ENCODE results near the gene WASF2.

DNA sequence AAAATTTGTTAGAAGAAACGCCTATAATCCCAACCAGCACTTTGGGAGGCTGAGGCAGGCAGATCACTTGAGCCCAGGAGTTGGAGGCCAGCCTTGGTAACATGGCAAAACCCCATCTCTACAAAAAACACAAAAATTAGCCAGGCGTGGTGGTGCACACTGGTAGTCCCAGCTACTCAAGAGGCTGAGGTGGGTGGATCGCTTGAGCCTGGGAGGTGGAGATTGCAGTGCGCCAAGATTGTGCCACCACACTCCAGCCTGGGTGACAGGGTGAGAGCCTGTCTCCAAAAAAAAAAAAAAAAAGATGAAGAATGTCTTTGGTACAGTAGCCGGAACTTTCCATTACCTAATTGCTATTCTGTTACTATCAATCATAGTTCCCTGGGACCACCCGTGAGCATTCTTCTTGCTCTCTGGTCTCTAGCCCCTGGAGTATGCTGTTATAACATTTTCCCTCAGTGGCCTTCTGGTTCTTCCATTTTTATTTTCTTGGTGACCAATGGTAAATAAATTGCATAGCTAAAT is 43.4 kb downstream of the WASF2 start:
- TF ChIP-seq, protein P1, sequence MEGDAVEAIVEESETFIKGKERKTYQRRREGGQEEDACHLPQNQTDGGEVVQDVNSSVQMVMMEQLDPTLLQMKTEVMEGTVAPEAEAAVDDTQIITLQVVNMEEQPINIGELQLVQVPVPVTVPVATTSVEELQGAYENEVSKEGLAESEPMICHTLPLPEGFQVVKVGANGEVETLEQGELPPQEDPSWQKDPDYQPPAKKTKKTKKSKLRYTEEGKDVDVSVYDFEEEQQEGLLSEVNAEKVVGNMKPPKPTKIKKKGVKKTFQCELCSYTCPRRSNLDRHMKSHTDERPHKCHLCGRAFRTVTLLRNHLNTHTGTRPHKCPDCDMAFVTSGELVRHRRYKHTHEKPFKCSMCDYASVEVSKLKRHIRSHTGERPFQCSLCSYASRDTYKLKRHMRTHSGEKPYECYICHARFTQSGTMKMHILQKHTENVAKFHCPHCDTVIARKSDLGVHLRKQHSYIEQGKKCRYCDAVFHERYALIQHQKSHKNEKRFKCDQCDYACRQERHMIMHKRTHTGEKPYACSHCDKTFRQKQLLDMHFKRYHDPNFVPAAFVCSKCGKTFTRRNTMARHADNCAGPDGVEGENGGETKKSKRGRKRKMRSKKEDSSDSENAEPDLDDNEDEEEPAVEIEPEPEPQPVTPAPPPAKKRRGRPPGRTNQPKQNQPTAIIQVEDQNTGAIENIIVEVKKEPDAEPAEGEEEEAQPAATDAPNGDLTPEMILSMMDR (conservative IDR thresholded peaks at IDR 0.05; ENCODE audit: low read depth, low read length): no peak
- TF ChIP-seq POLR2A (IDR thresholded peaks at IDR 0.05; ENCODE audit: low read depth, low read length): no peak
- TF ChIP-seq RCOR1 (IDR thresholded peaks at IDR 0.05; ENCODE audit: insufficient replicate concordance, low read length): no peak
- no peak for TF ChIP-seq MAFK (IDR thresholded peaks at IDR 0.05; ENCODE audit: low read depth, low read length)
